ENCODE data around the gene RYR1. TPM values are rescaled to one million over a fixed set of nuclear protein-coding genes. Genes with fewer than 3 reads are reported as not detected.
"Not testable (repeated sequence)": the region's sequence is repeated elsewhere in the genome, so short reads cannot be mapped to it uniquely, and the experiment has no call there.

Gene RYR1
- polyA plus RNA-seq, 4 donors = 4.0 to 11.9 (median 4.9) TPM

DNA sequence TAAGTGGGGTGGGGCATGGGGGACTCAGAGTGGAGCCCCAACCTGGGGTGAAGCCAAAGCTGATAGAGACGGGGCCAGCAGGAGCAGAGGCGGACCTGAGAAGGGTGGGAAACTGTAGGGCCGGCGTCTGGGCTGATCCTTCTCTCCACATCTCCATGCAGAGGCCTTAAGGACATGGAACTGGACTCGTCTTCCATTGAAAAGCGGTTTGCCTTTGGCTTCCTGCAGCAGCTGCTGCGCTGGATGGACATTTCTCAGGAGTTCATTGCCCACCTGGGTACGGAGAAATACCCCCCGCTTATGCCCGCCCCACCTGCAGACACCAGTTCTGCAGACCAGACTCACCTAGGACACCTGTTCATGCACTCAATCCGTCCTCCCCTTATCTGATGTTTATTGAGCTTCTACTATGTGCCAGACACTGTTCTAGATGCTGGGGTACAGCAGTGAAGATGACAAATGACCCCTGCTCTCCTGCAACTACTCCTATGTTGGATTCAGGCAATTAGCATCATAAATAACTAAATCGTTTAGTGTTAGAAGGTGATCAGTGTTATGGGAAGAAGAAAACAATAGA is 74.1 kb downstream of the RYR1 start:
- no peak for DNase-seq (ENCODE audit: low read depth in 4 of 4, low spot score in 3 of 4)

DNA sequence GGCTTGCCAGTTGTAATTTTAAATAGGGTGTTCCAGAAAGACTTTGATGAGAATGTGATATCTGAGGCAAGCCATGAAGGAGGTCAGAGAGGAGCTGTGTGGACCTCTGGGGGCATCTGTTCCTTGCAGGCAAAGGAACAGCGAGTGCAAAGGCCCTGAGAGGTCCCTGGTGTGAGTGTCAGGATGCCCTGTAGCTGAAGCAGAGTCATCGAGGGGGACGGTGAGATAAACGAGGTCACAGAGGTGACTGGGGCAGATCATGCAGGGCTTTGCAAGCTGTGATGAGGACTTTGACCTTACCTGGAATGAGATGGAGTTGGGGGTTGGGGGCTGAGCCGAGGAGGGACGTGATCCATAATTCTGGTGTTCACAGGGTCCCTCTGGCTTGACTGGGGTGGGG is 75.0 kb downstream of the RYR1 start:
- DNase-seq (ENCODE audit: low read depth in 4 of 4, low spot score in 3 of 4) = no peak

DNA sequence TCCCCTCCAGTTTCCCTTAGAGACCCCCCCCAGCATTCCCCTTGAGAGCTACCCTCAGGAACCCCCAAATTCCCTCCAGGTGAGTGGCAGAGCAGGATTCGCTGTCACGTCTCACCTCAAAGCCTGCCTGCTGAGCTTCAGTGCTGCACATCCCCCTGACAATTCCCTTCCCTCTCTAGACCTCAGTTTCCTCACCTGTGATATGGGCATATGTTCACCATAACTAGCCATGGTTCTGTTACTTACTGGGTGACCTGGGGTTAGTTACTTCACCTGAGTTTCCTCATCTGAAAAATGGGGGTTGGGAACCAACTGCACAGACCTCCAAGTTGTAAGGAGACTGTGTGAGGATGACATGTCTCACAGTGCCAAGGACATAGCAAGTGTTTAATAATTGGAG is 75.5 kb downstream of the RYR1 start:
- DNase-seq (ENCODE audit: low read depth in 4 of 4, low spot score in 3 of 4) = no peak

DNA sequence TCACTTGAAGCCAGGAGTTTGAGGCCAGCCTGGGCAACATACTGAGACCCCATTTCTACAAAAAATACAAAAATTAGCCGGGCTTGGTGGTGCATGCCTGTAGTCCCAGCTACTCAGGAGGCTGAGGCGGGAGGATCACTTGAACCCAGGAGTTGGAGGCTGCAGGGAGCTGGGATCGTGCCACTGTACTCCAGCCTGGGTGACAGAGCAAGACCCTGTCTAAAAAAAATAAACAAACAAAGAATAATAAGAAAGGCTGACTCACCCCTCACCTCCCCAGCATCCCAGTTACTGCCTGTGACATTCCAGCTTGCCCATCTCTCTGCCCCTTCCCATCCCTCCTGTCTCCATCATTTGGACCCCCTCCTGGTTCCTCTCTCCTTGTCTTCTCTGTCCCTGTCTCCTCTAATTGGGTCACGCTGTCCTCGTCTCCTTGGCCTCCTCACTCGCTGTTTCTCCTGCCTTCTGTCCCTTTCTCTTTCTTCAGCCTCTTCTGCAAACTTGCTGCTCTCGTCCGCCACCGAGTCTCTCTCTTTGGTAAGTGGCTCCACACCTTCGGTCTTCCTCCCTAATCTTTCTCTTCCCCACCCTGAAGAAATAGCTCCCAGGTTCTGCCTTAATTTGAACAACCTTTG is 77.7 kb downstream of the RYR1 start:
- no peak for DNase-seq (ENCODE audit: low read depth in 4 of 4, low spot score in 3 of 4)

DNA sequence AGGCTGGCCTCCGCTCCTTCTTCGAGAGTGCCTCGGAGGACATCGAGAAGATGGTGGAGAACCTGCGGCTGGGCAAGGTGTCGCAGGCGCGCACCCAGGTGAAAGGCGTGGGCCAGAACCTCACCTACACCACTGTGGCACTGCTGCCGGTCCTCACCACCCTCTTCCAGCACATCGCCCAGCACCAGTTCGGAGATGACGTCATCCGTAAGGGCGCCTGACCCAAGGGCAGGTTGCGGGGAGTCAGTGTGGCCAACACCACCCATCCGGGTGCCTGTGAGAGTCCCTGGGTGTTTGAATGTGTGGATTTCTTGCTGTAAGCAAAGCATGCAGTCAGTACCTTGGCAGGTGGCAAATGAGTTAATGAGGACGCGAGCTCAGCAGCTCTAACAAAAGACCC is 78.8 kb downstream of the RYR1 start:
- no peak for DNase-seq (ENCODE audit: low read depth in 4 of 4, low spot score in 3 of 4)

DNA sequence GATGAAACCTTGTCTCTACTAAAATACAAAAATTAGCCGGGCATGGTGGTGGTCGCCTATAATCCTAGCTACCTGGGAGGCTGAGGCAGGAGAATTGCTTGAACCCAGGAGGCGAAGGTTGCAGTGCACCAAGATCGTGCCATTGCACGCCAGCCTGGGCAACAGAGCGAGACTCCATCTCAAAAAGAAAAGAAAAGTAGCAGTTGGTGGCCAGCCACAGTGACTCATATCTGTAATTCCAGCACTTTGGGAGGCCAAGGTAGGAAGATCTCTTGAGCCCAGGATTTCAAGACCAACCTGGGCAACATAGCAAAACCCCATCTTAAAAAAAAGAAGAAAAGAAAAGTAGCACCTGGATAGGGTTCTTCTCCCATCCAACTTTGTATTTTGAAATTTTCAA is 79.7 kb downstream of the RYR1 start:
- DNase-seq (ENCODE audit: low read depth in 4 of 4, low spot score in 3 of 4) = not testable (repeated sequence)

DNA sequence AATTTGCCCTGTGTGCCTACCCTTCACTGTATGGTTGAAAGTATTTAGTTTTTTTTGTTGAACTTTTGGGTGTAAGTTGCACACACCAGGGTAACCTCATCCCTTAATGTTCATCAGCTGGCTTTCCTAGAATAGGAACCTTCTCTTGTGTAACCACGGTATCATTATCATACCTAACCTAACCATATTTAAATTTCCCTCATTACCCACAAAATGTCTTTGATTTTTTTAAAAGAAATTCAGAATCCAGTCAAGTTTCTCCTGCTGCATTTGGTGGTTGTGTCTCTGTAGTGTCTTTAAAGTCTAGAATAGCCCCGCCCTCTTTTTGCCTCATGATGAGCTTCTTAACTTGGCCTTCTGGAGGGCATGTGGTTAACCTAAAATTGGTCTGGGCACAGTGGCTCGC is 80.3 kb downstream of the RYR1 start:
- DNase-seq (ENCODE audit: low read depth in 4 of 4, low spot score in 3 of 4) = no peak

DNA sequence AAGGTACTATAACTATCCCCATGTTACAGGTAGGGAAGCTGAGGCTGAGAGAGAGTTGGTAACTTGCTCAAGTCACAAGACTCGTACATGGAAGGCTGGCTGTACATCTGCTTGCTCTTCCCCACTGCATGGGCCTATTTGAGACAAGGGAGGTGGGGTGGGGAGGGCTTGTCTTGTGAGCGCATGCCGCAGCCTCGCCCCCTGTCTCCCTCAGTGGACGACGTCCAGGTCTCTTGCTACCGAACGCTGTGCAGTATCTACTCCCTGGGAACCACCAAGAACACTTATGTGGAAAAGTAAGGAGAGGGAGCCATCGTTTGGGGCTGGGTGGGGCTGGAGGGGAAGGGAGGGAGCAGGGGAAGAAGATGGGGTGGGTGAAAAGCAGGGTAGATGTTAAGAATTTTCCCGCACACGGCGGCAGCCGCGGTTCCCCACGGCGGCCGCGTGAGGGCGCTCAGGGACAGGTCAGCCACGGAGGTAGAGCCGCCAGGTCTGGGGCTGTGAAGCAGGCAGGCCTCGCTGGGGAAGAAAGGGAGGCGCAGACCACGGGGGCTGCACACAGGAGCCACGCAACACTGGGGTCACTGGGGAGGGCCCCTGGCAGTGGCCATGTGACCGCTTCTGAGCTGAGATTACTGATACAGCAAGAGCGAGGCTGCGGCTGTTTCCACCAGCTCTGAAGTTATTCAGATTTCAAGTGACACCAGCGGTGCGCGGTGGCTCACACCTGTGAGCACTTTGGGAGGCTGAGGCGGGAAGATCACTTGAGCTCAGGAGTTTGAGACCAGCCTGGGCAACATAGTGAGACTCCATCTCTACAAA is 81.5 kb downstream of the RYR1 start:
- DNase-seq (ENCODE audit: low read depth in 4 of 4, low spot score in 3 of 4) = peak; percentile 27 to 44 (median 34)

DNA sequence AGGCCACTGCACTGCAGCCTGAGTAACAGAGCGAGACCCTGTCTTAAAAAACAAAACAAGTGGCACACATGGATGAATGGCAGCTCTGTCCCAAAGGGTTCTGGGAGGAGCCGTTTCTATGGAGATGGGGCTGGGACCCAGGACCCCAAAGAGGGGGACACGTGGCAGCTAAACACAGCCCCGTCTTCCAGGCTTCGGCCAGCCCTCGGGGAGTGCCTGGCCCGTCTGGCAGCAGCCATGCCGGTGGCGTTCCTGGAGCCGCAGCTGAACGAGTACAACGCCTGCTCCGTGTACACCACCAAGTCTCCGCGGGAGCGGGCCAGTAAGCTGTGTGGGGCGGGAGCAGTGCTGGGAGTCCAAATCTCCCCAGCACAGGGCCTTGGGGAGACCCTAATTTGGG is 82.4 kb downstream of the RYR1 start:
- DNase-seq (ENCODE audit: low read depth in 4 of 4, low spot score in 3 of 4) = no peak

DNA sequence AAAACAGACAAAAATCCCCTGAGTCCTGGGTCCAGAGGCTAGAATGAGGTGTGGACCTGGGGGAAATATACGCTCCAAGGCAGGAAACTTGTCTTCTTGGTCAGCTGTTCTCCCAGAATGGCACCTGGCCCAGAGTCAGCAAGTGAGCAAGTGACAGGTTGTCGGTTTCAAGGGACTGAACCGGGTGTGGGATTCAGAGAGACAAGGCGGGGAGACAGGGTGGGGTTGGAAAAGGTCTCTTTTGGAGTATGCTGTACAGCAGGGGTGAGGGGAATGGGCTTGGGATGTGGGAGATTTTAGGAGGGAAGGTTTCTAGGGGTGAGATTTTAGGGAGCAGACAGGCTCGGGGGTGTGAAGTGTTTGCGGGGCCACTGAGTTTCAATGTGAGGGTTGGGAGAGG is 83.3 kb downstream of the RYR1 start:
- no peak for DNase-seq (ENCODE audit: low read depth in 4 of 4, low spot score in 3 of 4)

DNA sequence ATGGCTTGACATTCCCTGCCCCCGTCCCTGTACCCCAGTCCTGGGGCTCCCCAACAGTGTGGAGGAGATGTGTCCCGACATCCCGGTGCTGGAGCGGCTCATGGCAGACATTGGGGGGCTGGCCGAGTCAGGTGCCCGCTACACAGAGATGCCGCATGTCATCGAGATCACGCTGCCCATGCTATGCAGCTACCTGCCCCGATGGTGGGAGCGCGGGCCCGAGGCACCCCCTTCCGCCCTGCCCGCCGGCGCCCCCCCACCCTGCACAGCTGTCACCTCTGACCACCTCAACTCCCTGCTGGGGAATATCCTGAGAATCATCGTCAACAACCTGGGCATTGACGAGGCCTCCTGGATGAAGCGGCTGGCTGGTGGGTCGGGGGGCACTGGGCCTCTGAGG is 83.8 kb downstream of the RYR1 start:
- no peak for DNase-seq (ENCODE audit: low read depth in 4 of 4, low spot score in 3 of 4)

DNA sequence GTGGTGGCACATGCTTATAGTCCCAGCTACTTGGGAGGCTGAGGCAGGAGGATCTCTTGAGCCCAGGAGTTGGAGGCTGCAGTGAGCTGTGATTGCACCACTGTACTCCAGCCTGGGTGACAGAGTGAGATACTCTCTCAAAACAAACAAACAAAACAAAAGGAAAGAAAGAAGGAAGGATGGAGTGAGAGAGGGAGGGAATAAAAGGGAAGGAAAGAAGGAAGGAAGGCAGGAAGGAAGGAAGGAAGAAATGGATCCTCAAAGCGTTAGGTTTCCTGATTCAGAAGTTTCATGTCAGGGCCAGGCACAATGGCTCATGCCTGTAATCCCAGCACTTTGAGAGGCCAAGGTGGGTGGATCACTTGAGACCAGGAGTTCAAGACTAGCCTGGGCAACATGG is 84.5 kb downstream of the RYR1 start:
- DNase-seq (ENCODE audit: low read depth in 4 of 4, low spot score in 3 of 4) = not testable (repeated sequence)

DNA sequence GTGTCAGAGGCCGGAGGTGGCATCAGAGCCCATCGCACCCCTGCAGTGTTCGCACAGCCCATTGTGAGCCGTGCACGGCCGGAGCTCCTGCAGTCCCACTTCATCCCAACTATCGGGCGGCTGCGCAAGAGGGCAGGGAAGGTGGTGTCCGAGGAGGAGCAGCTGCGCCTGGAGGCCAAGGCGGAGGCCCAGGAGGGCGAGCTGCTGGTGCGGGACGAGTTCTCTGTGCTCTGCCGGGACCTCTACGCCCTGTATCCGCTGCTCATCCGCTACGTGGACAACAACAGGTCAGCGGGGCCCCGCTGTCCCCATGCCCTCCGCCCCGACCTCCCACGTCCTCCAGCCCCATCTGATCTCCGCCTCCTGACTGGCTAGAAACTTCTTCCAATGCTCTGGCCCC is 85.7 kb downstream of the RYR1 start:
- no peak for DNase-seq (ENCODE audit: low read depth in 4 of 4, low spot score in 3 of 4)

DNA sequence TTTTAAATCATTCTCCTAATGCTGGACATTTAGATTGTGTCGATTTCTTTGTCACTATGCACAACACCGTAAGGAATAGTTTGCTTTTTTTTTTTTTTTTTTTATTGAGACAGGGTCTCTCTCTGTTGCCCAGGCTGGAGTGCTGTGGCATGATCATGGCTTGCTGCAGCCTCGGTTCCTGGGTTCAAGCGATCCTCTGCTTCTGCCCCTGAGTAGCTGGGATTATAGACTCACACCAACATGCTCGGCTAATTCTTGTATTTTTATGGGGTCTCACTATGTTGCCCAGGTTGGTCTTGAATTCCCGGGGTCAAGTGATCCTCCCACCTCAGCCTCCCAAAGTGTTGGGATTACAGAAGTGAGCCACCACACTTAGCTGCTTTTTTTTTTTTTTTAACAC is 86.5 kb downstream of the RYR1 start:
- DNase-seq (ENCODE audit: low read depth in 4 of 4, low spot score in 3 of 4) = no peak

DNA sequence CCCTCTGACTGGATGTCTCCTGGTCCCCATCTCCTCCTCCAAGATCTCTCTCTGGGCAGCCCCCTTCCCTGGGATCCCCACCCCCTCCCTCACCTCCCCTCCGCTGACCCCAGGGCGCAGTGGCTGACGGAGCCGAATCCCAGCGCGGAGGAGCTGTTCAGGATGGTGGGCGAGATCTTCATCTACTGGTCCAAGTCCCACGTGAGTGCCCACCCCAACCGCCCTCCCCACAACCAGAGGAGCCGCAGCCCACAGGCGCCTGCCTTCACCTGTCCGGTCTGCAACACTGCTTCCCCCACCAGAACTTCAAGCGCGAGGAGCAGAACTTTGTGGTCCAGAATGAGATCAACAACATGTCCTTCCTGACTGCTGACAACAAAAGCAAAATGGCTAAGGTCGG is 89.4 kb downstream of the RYR1 start:
- DNase-seq (ENCODE audit: low read depth in 4 of 4, low spot score in 3 of 4) = no peak

DNA sequence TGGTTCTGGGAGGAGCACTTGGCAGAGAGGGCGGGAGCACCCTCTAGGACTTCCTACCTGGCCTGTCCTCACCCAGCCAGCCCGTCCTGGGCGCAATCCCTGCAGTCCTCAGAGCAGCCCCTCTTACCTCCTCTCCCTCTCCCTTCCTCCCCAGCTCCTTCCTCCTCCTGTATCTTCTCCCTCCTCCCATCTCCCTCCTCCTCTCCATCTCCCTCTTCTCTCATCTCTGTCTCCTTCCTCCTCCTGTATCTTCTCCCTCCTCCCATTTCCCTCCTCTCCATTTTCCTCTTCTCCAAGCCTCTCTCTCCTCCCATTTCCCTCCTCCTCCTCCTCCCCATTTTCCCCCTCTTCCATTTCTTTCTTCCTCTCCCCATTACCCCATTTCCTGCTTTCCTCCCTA is 89.8 kb downstream of the RYR1 start:
- no peak for DNase-seq (ENCODE audit: low read depth in 4 of 4, low spot score in 3 of 4)

DNA sequence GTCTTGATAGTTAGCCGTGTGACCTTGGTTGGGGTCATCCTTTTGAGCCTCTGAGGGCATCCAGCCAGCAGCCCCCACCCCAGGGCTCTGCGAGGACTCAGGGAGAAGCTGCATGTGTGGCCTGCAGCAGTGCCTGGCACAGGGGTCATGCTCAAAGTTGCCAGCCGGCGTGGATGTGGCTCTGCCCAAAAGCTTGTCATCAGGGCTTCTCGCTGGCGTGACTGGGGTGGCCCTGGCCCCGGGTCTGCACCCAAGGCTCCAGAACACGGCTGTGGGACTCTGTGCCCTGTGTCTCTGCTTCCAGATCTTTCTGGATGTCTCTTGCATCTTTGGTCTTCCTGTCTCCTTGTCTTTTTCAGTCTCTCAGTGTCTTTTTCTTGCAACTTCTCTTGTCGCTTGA is 90.9 kb downstream of the RYR1 start:
- no peak for DNase-seq (ENCODE audit: low read depth in 4 of 4, low spot score in 3 of 4)

DNA sequence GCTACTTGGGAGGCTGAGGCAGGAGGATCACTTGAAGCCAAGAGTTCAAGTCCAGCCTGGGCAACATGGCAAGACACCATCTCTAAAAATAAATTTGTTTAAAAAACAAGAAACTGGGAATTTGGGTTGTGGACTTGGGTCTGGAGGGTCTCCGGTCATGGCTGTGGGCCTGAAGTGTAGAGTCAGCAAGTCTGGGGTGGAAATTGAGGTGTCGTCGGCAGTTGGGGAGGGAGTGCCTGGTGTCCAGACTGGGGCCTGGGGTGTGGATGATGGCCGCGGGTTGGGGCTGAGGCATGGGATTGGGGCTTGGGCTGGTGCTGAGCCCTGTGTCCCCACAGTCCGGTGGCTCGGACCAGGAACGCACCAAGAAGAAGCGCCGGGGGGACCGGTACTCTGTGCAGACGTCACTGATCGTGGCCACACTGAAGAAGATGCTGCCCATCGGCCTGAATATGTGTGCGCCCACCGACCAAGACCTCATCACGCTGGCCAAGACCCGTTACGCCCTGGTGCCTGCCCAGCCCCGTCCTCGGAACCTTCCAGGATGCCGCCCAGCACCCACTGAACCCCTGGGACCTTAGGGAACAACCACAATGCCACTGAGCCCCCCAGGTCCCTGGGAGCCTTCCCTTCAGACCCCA is 91.6 kb downstream of the RYR1 start:
- DNase-seq (ENCODE audit: low read depth in 4 of 4, low spot score in 3 of 4) = no peak

DNA sequence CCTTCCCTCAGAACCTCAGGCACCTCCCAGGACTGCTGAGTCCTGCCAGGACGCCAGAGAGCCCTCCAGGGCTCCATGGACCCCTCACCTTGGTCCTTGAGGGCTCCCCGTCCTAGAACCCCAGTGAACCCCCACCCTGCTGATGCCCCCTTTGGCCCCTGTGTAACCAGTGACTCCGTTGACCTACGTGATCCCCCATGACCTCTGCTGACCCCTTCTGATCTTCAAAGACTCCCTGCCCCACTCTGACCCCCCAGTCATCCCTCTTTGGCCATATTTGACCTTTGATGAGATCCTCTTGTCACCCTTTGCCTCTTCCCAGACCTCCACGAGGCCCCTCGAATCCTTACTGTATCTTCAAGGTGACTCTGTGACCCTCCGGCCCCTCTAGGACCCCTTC is 92.9 kb downstream of the RYR1 start:
- no peak for DNase-seq (ENCODE audit: low read depth in 4 of 4, low spot score in 3 of 4)

DNA sequence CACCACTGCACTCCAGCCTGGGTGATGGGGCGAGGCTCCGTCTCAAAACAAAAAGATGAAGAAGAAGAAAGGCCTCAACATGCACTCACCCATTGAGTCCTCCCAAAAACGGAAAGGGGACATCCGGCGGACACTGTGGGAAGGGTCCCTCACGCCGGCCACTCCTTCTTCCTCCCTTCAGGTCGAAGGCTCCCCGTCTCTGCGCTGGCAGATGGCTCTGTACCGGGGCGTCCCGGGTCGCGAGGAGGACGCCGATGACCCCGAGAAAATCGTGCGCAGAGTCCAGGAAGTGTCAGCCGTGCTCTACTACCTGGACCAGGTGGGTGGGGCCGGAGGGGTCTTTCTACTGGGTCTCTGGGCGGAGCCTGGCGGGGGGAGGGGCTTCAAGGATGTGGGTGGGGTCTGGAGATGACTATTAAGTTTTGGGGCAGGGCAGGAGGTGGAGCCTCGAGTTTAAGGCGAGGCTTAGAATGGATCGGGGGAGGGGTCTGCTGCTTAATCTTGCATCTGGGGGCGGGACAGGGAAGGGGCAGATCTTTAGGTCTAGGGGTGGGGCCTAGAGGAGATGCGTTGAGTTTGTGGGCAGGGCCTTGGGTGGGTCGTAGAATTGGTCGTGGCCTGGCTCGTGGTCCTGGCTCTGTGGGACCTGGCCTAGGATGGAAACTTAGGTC is 94.1 kb downstream of the RYR1 start:
- DNase-seq (ENCODE audit: low read depth in 4 of 4, low spot score in 3 of 4) = no peak

DNA sequence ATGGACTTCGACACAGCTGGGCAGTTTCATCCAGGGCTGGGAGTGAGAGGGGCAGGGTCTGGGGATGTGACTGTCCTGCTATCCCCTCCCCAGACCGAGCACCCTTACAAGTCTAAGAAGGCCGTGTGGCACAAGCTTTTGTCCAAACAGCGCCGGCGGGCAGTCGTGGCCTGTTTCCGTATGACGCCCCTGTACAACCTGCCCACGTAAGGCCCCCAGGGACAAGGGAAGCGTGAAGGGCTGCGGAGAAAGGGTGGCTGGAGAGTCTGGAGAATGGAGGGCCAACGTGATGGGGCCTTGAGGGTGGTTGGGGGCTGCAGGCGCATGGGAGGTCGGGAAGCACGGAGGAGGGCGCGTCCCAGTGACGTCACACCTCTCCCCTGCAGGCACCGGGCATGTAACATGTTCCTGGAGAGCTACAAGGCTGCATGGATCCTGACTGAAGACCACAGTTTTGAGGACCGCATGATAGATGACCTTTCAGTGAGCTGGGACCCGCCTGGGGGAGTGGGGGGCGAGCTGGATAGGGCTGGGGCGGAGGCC is 94.8 kb downstream of the RYR1 start:
- DNase-seq (ENCODE audit: low read depth in 4 of 4, low spot score in 3 of 4) = no peak

Data from left renal pelvis (tissue), 4 donors.